Stomach (tissue), 4 donors: Measurements from ENCODE around the gene PNMA1.

Source experiments
- EP300 ChIP-seq: sonication (generic); formaldehyde crosslinking; IDR thresholded peaks from one replicate; pipeline ENCODE4 v1.6.1; 2017; ENCODE audit warnings: antibody characterized with exemption
- POLR2A ChIP-seq, 4 donors: fragments of 450-650 bp; IDR thresholded peaks; one replicate each; pipeline ENCODE4 v1.6.1; 2016; ENCODE audit warnings: antibody characterized with exemption in 4 of 4, control low read depth in 2 of 4, mild to moderate bottlenecking in 1 of 4, moderate library complexity in 1 of 4
- POLR2AphosphoS5 ChIP-seq, 3 donors: sonication (generic); formaldehyde crosslinking; IDR thresholded peaks; one replicate each; pipeline ENCODE4 v1.6.1; 2016; ENCODE audit warnings: antibody characterized with exemption in 3 of 3
- TF ChIP-seq, protein P1 (sequence below), 7 experiments: fragments of 450-650 bp in 4 of 7; fragments of 200-600 bp in 3 of 7; sonication (generic) in 3 of 7; IDR thresholded peaks; one replicate each; pipeline ENCODE4 v1.5.1; 2016 to 2019; ENCODE audit warnings: antibody characterized with exemption in 7 of 7, control low read depth in 2 of 7, mild to moderate bottlenecking in 1 of 7

DNA sequence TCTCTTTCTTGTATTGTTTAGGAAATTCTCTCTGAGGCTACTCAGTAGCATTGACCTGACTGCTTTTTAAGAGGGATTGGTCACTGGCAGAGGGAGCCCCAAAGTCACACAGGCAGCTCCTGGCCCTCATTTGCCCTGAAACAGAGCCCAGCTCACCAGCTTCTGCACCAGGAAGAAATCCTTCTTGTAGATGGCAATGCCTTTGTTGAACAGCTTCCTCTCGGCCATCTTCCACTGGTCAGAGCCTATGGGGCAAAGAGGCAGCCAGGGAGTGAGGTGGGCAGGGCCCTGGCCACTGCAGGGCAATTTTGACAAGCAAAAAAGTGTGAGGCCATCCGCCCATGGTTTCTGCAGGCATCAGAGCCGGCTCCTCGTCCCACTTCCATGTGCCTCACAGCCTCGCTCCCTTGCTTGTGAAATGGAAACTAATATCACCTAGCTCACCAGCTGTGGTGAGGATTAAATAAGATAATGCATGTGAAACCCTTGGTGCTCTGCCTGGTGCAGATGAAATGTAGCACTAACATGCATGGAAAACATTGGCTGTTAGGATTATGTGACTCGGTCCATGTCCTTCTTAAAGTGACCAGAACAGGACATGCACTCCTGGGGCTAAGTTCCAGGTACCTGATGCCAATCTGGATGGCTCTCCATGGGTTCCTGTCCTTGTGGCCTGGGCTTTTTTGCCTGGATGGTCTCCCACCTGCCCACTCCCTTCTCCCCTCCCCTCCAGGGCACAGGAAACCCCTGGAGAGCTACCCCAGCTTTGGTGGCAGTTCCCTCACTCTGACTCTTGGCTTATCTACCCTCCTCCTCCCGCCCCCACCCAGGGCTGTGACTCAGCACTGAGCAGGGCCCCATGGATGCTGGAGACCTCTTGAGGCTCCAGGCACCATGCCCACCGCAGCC is 11.2 kb upstream of the PNMA1 start:
- TF ChIP-seq, protein P1, sequence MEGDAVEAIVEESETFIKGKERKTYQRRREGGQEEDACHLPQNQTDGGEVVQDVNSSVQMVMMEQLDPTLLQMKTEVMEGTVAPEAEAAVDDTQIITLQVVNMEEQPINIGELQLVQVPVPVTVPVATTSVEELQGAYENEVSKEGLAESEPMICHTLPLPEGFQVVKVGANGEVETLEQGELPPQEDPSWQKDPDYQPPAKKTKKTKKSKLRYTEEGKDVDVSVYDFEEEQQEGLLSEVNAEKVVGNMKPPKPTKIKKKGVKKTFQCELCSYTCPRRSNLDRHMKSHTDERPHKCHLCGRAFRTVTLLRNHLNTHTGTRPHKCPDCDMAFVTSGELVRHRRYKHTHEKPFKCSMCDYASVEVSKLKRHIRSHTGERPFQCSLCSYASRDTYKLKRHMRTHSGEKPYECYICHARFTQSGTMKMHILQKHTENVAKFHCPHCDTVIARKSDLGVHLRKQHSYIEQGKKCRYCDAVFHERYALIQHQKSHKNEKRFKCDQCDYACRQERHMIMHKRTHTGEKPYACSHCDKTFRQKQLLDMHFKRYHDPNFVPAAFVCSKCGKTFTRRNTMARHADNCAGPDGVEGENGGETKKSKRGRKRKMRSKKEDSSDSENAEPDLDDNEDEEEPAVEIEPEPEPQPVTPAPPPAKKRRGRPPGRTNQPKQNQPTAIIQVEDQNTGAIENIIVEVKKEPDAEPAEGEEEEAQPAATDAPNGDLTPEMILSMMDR (IDR thresholded peaks at IDR 0.05): no peak
- no peak for TF ChIP-seq POLR2A (IDR thresholded peaks at IDR 0.05)
- no peak for TF ChIP-seq EP300
- TF ChIP-seq POLR2AphosphoS5 (IDR thresholded peaks at IDR 0.05): no peak
